Cardiac muscle cell (in vitro differentiated cells and primary cell): ENCODE measurements around the gene GBX1. TPM values are rescaled to one million over a fixed set of nuclear protein-coding genes. Genes with fewer than 3 reads are reported as not detected.

Source experiments
- DNase-seq, 2 donors: peaks; one replicate each; pipeline versions ENCODE4 v3.0.0 to v3.0.0-alpha.2; 2010 to 2017; ENCODE audit warnings: low read depth in 1 of 2, low spot score in 1 of 2
- H3K27ac ChIP-seq: fragments of 200-600 bp; sonication (generic); 2 replicates; pipeline ENCODE4 v1.5.1; 2016
- H3K27me3 ChIP-seq: fragments of 200-600 bp; sonication (generic); 2 replicates; pipeline ENCODE4 v1.6.0; 2016; ENCODE audit warnings: control low read depth
- H3K36me3 ChIP-seq: fragments of 200-600 bp; sonication (generic); 2 replicates; pipeline ENCODE4 v1.5.1; 2016; ENCODE audit warnings: control low read depth
- H3K4me1 ChIP-seq: fragments of 200-600 bp; sonication (generic); 2 replicates; pipeline ENCODE4 v1.8.1; 2017; ENCODE audit warnings: low read depth, mild to moderate bottlenecking, mixed run types
- H3K4me3 ChIP-seq: fragments of 200-600 bp; sonication (generic); 2 replicates; pipeline ENCODE4 v1.5.1; 2016; ENCODE audit warnings: mild to moderate bottlenecking
- H3K9me3 ChIP-seq: fragments of 200-600 bp; sonication (generic); 2 replicates; pipeline ENCODE4 v1.5.1; 2017; ENCODE audit warnings: low read depth, mild to moderate bottlenecking, control low read depth
- CTCF ChIP-seq: IDR thresholded peaks from 2 replicates; pipeline ENCODE4 v1.5.1; 2012; ENCODE audit warnings: low read depth, mild to moderate bottlenecking, low read length
- polyA plus RNA-seq: library from polyadenylated mRNA; unstranded; fragments of >200 nt; fragmentation: Nextera tagmentation; extraction: Ambion mirVana; gene quantifications from 2 replicates; pipeline ENCODE4 v1.2.1, GENCODE V29; 2016
- total RNA-seq: library from RNA; depleted of rRNA; stranded (reverse); fragments of >200 nt; gene quantifications from 2 replicates; pipeline ENCODE4 v1.2.3, GENCODE V29; 2016

GBX1 gene
- total and polyA plus RNA-seq, 2 experiments from 2014 or later = 0.36 to 1.3 TPM

- Histone ChIP-seq H3K27me3 (no peaks in the 10 kb centered on the region), H3K27ac (no peak within 1 kb of the TSS), H3K9me3 (no peaks in the 10 kb centered on the region), H3K4me1 (peaks cover 4% of the 10 kb centered on the region), H3K4me3 (no peak within 1 kb of the TSS), H3K36me3 (peaks cover 13% of the 10 kb centered on the region)
- no peak for TF ChIP-seq CTCF
- DNase-seq = no peak
Observed at GRCh38 chr7:151210087-151210854, 42.8 kb upstream of the GBX1 start, which contains the start of gene H2BK1. Gene H2BK1 (minus strand): TSS chr7:151210488. CDS start chr7:151210318, 170 bp downstream.

- no peak overlapping the region for H3K4me3 ChIP-seq
- no peaks in the 10 kb centered on the region for H3K27me3 ChIP-seq
- TF ChIP-seq CTCF = no peak
- H3K36me3 ChIP-seq = peaks cover 7% of the 10 kb centered on the region
- H3K9me3 ChIP-seq = no peaks in the 10 kb centered on the region
- no peak for DNase-seq
- peaks cover 4% of the 10 kb centered on the region for H3K4me1 ChIP-seq
- H3K27ac ChIP-seq = no peak overlapping the region
Observed at GRCh38 chr7:151209588-151209987, 42.1 kb upstream of the GBX1 start.

- no peaks in the 10 kb centered on the region for H3K27me3 ChIP-seq
- peaks cover 3% of the 10 kb centered on the region for H3K36me3 ChIP-seq
- H3K27ac ChIP-seq = no peak overlapping the region
- no peaks in the 10 kb centered on the region for H3K9me3 ChIP-seq
- DNase-seq = no peak
- H3K4me1 ChIP-seq = peaks cover 4% of the 10 kb centered on the region
- H3K4me3 ChIP-seq = no peak overlapping the region
- no peak for TF ChIP-seq CTCF
Observed at GRCh38 chr7:151208253-151208862, 40.9 kb upstream of the GBX1 start.

- TF ChIP-seq CTCF = no peak
- no peak for DNase-seq
- Histone ChIP-seq H3K27me3 (no peaks in the 10 kb centered on the region), H3K4me1 (peaks cover 4% of the 10 kb centered on the region), H3K27ac (no peak overlapping the region), H3K9me3 (no peaks in the 10 kb centered on the region), H3K36me3 (peaks cover 3% of the 10 kb centered on the region), H3K4me3 (no peak overlapping the region)
Observed at GRCh38 chr7:151207804-151208203, 40.3 kb upstream of the GBX1 start.

- Histone ChIP-seq H3K36me3 (peaks cover 3% of the 10 kb centered on the region), H3K4me3 (no peak overlapping the region), H3K27me3 (no peaks in the 10 kb centered on the region), H3K9me3 (no peaks in the 10 kb centered on the region), H3K27ac (no peak overlapping the region), H3K4me1 (peaks cover 4% of the 10 kb centered on the region)
- no peak for TF ChIP-seq CTCF
- no peak for DNase-seq
Observed at GRCh38 chr7:151207315-151207714, 39.8 kb upstream of the GBX1 start.
